ENCODE measurements around the gene IL1B. TPM values are rescaled to one million over a fixed set of nuclear protein-coding genes. Genes with fewer than 3 reads are reported as not detected.

IL1B gene
- total RNA-seq, 2 experiments from 2014 or later: not detected

DNA sequence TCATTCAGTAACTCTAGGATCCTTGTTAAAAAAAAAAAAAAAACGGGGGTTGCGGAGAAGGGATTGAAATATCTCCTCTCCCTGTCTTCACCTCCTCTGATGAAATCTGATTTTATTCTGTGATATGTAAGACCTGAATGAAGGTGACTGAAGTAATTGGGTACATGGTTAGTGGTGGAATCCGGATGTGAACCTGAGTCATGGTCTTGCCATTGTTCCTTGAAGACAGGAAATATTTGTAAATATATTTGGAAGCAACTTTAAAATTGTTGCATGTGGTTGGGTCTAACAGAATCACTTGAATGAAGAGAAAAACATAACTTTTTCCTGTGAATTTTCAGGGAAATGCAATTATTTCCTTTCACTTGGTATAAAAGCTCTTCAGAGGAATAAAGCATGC lies 49.3 kb downstream of the IL1B start:
- intact Hi-C loops (cut with micrococcal nuclease): no loop called here
- peaks cover 25% of the 10 kb centered on the region for H3K27me3 Mint-ChIP-seq
- no peaks in the 10 kb centered on the region for H3K36me3 Mint-ChIP-seq (ENCODE audit: low read depth)
- TF ChIP-seq, protein P1, sequence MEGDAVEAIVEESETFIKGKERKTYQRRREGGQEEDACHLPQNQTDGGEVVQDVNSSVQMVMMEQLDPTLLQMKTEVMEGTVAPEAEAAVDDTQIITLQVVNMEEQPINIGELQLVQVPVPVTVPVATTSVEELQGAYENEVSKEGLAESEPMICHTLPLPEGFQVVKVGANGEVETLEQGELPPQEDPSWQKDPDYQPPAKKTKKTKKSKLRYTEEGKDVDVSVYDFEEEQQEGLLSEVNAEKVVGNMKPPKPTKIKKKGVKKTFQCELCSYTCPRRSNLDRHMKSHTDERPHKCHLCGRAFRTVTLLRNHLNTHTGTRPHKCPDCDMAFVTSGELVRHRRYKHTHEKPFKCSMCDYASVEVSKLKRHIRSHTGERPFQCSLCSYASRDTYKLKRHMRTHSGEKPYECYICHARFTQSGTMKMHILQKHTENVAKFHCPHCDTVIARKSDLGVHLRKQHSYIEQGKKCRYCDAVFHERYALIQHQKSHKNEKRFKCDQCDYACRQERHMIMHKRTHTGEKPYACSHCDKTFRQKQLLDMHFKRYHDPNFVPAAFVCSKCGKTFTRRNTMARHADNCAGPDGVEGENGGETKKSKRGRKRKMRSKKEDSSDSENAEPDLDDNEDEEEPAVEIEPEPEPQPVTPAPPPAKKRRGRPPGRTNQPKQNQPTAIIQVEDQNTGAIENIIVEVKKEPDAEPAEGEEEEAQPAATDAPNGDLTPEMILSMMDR (IDR thresholded peaks at IDR 0.05): no peak
- DNase-seq (no peak), ATAC-seq (no peak)
- POLR2A ChIA-PET: no interaction called here
- no peak overlapping the region for H3K27ac Mint-ChIP-seq
- no peaks in the 10 kb centered on the region for H3K4me1 Mint-ChIP-seq (ENCODE audit: low read depth)
- no peaks in the 10 kb centered on the region for H3K9me3 Mint-ChIP-seq
- CTCF ChIA-PET: interaction anchor here (0.9 to 1.4 kb wide), 2 partner anchors 15 to 38 kb away, joined by 3 to 4 read pairs; no protein-coding TSS in a partner anchor
- H3K4me3 Mint-ChIP-seq: no peak overlapping the region

DNA sequence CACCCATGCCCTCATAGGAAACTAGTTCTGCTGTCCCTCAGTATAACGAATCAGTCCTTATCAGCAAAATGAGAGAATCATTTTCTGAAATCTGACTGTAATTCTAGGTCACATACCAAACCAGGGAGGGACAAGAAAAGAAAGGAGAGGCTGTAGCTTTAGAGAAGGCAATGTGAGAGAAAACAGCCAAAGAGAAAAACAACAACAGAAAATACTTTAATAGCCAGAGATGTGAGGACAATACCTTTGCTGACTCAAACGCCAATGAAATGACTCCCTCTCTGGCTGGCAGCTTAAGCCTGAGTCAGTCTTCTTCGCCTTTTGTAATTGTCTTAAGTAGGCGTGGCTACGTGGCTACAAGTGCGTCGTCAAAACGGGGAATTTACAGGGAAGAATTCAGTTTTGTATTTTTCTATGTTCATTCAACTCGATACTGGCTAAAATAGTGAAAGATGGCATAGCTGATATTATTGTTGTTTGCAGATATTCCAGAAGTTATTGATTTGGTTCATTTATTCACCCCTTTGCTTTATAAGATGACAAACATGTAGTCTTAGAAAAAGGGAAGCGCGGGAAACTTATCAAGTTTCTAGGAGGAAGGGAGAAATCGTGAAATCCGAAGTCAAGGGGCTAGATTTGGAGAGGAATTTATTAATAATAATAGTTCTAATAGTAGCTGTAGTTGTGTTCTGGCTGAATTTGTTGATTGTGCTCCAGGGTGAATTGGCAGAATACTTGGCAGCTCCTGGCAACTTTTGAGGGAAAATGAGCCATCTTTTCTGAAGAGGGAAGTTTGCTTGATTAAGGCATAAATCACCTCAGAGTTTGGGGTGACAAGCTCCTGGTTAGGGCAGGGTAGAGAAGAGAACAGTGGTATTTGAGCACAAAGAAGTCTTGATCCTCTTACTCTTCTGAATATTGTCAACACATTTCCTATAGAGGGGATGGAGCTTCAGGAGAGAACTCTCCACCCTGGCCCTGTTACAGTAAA lies 52.1 kb downstream of the IL1B start, which contains the start of gene IL1A:
IL1A (minus strand) TSS at position 295 of the 991 bp plus-strand sequence. CDS start 723 bp downstream, outside the sequence.
- intact Hi-C loops (cut with micrococcal nuclease): no loop called here
- DNase-seq (no peak), ATAC-seq (peak; percentile 76)
- Mint-ChIP-seq H3K27me3 (peaks cover 28% of the 10 kb centered on the region), H3K9me3 (no peaks in the 10 kb centered on the region), H3K4me3 (no peak within 1 kb of the TSS), H3K27ac (no peak within 1 kb of the TSS), H3K36me3 (ENCODE audit: low read depth) (no peaks in the 10 kb centered on the region), H3K4me1 (ENCODE audit: low read depth) (no peaks in the 10 kb centered on the region)
- ChIA-PET CTCF (interaction anchor here (1.1 to 1.6 kb wide), 5 partner anchors 22 to 157 kb away, joined by 3 to 6 read pairs (median 4); no protein-coding TSS in a partner anchor), POLR2A (interaction anchor here (1.1 kb wide), 1 partner anchor 45 kb away, joined by 3 read pairs; no protein-coding TSS in a partner anchor)
- TF ChIP-seq, protein P1 (IDR thresholded peaks at IDR 0.05): no peak

DNA sequence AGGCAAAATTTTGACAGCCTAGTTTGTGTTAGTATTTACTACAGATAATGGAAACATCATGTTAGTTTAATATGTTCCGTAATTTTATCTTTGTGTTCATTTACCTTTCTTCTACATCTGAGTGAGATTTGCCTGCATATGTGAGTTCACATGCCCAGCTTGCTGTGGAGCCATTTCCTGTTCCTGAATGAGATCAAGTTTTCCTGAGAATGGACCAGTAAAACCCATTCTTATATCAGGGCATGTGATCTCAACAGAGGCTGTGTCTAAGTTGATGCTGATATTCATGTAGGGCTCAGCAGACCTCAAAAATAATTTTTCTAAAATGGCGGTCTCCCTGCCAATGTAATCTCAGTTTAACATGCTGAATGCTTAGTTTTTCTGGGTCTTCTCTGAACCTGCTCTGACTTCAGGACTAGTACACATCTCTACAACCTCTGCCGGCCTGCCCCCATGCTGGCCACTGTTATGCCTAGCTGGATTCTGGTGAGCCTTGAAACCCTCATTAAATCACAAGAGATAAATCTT lies 53.3 kb downstream of the IL1B start:
- H3K27ac Mint-ChIP-seq: no peak overlapping the region
- ChIA-PET POLR2A (no interaction called here), CTCF (interaction anchor here (1.5 kb wide), 1 partner anchor 158 kb away, joined by 8 read pairs; no protein-coding TSS in a partner anchor)
- TF ChIP-seq, protein P1 (IDR thresholded peaks at IDR 0.05): no peak
- H3K4me3 Mint-ChIP-seq: no peak overlapping the region
- DNase-seq: no peak
- intact Hi-C loops (cut with micrococcal nuclease): no loop called here
- H3K9me3 Mint-ChIP-seq: no peaks in the 10 kb centered on the region
- no peaks in the 10 kb centered on the region for H3K36me3 Mint-ChIP-seq (ENCODE audit: low read depth)
- peaks cover 30% of the 10 kb centered on the region for H3K27me3 Mint-ChIP-seq
- H3K4me1 Mint-ChIP-seq (ENCODE audit: low read depth): no peaks in the 10 kb centered on the region
- ATAC-seq: no peak

DNA sequence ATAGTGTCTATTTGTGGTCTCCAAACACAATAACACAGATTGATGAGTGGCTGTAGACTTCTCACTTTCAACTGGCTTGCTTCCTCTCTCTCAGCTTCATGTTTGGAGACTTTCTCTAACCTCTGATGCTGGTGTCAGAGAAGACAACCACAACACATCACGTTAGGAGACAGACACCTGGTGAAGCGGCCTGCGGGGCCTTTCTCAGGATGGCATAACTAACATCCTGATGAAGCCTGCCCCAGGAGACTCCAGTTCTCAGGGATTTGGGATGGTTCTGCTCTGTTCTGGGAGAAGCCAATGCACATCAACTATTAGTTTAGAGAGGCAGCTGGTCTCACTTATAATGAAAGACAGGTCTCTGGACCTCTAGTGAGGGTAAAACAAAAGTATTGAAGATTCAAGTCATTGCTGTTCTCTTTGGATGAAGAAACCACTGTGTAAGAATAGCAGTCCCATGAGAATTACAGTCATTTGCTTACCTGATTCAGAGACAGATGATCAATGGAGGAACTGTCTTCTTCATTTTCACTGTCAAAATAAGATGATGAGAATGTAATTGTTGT lies 54.3 kb downstream of the IL1B start:
- DNase-seq: no peak
- no peak for ATAC-seq
- intact Hi-C loops (cut with micrococcal nuclease): no loop called here
- Mint-ChIP-seq H3K9me3 (no peaks in the 10 kb centered on the region), H3K27ac (no peak overlapping the region), H3K27me3 (peaks cover 34% of the 10 kb centered on the region), H3K4me1 (ENCODE audit: low read depth) (peaks cover 5% of the 10 kb centered on the region), H3K4me3 (no peak overlapping the region), H3K36me3 (ENCODE audit: low read depth) (no peaks in the 10 kb centered on the region)
- ChIA-PET CTCF (interaction anchor here (1.1 to 1.5 kb wide), 4 partner anchors 35 to 178 kb away, joined by 3 to 8 read pairs (median 4); no protein-coding TSS in a partner anchor), POLR2A (interaction anchor here (1.3 kb wide), 1 partner anchor 11 kb away, joined by 4 read pairs; no protein-coding TSS in a partner anchor)
- TF ChIP-seq, protein P1 (IDR thresholded peaks at IDR 0.05): no peak

Other genes starting within 250 kb of the IL1B start
- 10 to 100 TPM; 52.7 to 52.8 TPM for gene SLC20A1, start 190.8 kb downstream of the IL1B start, total RNA-seq
- not detected for gene NT5DC4, start 115.8 kb downstream of the IL1B start, total RNA-seq
- 10 to 100 TPM; 24.5 to 30.5 TPM for gene CKAP2L, start 72.2 kb downstream of the IL1B start, total RNA-seq
- under 1 TPM; 0.69 to 0.99 TPM for gene IL1A, start 52.3 kb downstream of the IL1B start, total RNA-seq
- gene IL37, start 74.4 kb upstream of the IL1B start, total RNA-seq: not detected
- not detected for gene IL36G, start 141.2 kb upstream of the IL1B start, total RNA-seq
- gene IL36A, start 168.7 kb upstream of the IL1B start, total RNA-seq: not detected
- not detected for gene IL36B, start 216.1 kb upstream of the IL1B start, total RNA-seq
- not detected for gene IL36RN, start 222.4 kb upstream of the IL1B start, total RNA-seq
- gene IL1F10, start 231.2 kb upstream of the IL1B start, total RNA-seq: not detected

All from activated CD8-positive, alpha-beta T cell treated with anti-CD3 and anti-CD28 coated beads for 36 hours (primary cell).